HFF-Myc (cell line): ENCODE measurements around the gene CHIC2.

ENCODE experiments used
- DNase-seq: peaks from one replicate; pipeline ENCODE4 v3.0.0-alpha.2; 2011; ENCODE audit warnings: low read depth; ENCODE audit errors: extremely low read depth
- H3K4me3 ChIP-seq: replicated peaks from 2 replicates; pipeline ENCODE4 v1.5.1; 2011; ENCODE audit warnings: low read depth, mild to moderate bottlenecking, control low read depth, low read length
- CTCF ChIP-seq: IDR thresholded peaks from 2 replicates; pipeline ENCODE4 v1.5.1; 2012; ENCODE audit warnings: mild to moderate bottlenecking, low read depth, low read length, control low read depth; ENCODE audit errors: missing control alignments

Gene CHIC2

GRCh38 chr4:54004463-54004862 is 59.9 kb downstream of the CHIC2 start:
- H3K4me3 ChIP-seq: no peak overlapping the region
- no peak for DNase-seq
- TF ChIP-seq CTCF: no peak

- TF ChIP-seq CTCF: no peak
- DNase-seq: no peak
- H3K4me3 ChIP-seq: no peak overlapping the region
Observed at GRCh38 chr4:54001668-54002365, 62.6 kb downstream of the CHIC2 start.

GRCh38 chr4:53997898-53998297 is 66.5 kb downstream of the CHIC2 start:
- no peak for DNase-seq
- no peak overlapping the region for H3K4me3 ChIP-seq
- TF ChIP-seq CTCF: no peak

DNA sequence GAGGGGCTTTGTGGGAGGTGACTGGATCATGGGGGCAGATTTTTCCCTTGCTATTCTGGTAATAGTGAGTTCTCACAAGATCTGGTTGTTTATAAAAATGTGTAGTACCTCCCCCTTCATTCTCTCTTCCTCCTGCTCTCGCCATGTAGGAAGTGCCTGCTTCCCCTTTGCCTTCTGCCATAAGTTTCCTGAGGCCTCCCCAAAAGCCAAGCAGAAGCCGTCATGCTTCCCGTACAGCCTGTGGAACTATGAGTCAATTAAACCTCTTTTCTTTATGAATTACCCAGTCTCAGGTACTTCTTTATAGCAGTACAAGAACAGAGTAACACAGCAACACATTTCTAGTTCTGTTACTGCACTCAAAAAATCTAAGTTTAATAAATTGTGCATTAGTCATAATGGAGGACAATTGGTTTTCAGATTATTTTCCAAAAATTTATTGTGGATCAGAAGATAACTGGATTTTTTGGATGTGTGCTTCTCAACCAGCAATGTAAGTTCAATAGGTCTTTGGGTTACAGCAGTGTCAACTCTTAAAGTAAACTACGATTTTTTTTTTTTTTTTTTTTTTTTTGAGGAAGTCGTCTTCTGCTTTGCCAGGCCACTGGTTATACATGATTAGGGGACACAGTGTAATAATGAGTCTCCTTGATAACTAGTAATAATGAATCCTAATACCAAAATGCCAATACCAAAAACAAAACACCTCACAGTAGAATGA is 69.9 kb downstream of the CHIC2 start:
- no peak overlapping the region for H3K4me3 ChIP-seq
- TF ChIP-seq CTCF: no peak
- no peak for DNase-seq

GRCh38 chr4:53992785-53993184 is 71.6 kb downstream of the CHIC2 start:
- DNase-seq: no peak
- no peak overlapping the region for H3K4me3 ChIP-seq
- TF ChIP-seq CTCF: no peak

DNA sequence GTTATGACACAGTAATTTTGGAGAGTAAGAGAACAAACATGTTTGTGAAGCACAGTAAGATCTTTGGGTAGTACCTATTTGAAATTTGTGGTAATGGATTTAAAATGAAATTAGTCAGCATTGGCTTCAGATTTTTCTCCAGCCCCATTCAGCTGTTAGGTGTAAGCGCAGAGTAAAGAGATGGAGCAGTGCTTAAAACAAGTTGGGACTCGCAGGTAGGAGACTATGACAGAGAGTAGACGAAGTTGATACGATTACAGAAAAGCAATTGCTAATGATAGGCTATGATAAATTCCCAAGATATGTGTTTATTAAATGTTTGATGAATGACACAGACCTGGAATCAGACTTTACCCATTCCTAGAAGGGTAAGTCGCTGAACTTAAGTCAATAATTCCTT is 72.6 kb downstream of the CHIC2 start:
- TF ChIP-seq CTCF: no peak
- no peak overlapping the region for H3K4me3 ChIP-seq
- DNase-seq: no peak
